ENCODE results near the gene SMG5. TPM values are rescaled to one million over a fixed set of nuclear protein-coding genes. Genes with fewer than 3 reads are reported as not detected.

The SMG5 gene
- total RNA-seq, 1 donor from 2014 or later = 114 TPM

- H3K4me3 Mint-ChIP-seq (ENCODE audit: low read depth) = no peak overlapping the region
- H3K9me3 Mint-ChIP-seq (ENCODE audit: low read depth) = no peaks in the 10 kb centered on the region
- no peak overlapping the region for H3K27ac Mint-ChIP-seq
- TF ChIP-seq CTCF (IDR thresholded peaks at IDR 0.05; ENCODE audit: unreplicated experiment) = no peak
- H3K27me3 Mint-ChIP-seq = no peaks in the 10 kb centered on the region
- no peak for DNase-seq (ENCODE audit: low spot score, unreplicated experiment)
- peaks cover 11% of the 10 kb centered on the region for H3K36me3 Mint-ChIP-seq (ENCODE audit: insufficient read depth)
- peaks cover 1% of the 10 kb centered on the region for H3K4me1 Mint-ChIP-seq (ENCODE audit: low read depth)
Measured at GRCh38 chr1:156230473-156230837, 52.2 kb downstream of the SMG5 start.

- no peak for TF ChIP-seq CTCF (IDR thresholded peaks at IDR 0.05; ENCODE audit: unreplicated experiment)
- Mint-ChIP-seq H3K4me3 (ENCODE audit: low read depth) (no peak overlapping the region), H3K27me3 (no peaks in the 10 kb centered on the region), H3K4me1 (ENCODE audit: low read depth) (peaks cover 3% of the 10 kb centered on the region), H3K27ac (no peak overlapping the region), H3K36me3 (ENCODE audit: insufficient read depth) (peaks cover 13% of the 10 kb centered on the region), H3K9me3 (ENCODE audit: low read depth) (no peaks in the 10 kb centered on the region)
- no peak for DNase-seq (ENCODE audit: low spot score, unreplicated experiment)
Measured at GRCh38 chr1:156229809-156230472, 52.7 kb downstream of the SMG5 start.

- no peak for TF ChIP-seq CTCF (IDR thresholded peaks at IDR 0.05; ENCODE audit: unreplicated experiment)
- Mint-ChIP-seq H3K27me3 (no peaks in the 10 kb centered on the region), H3K27ac (no peak overlapping the region), H3K4me3 (ENCODE audit: low read depth) (no peak overlapping the region), H3K36me3 (ENCODE audit: insufficient read depth) (peaks cover 13% of the 10 kb centered on the region), H3K9me3 (ENCODE audit: low read depth) (no peaks in the 10 kb centered on the region), H3K4me1 (ENCODE audit: low read depth) (peaks cover 3% of the 10 kb centered on the region)
- DNase-seq (ENCODE audit: low spot score, unreplicated experiment) = no peak
Measured at GRCh38 chr1:156228501-156228900, 54.1 kb downstream of the SMG5 start.

GRCh38 chr1:156226782-156227181 lies 55.8 kb downstream of the SMG5 start:
- Mint-ChIP-seq H3K36me3 (ENCODE audit: insufficient read depth) (peaks cover 22% of the 10 kb centered on the region), H3K27ac (no peak overlapping the region), H3K9me3 (ENCODE audit: low read depth) (no peaks in the 10 kb centered on the region), H3K4me1 (ENCODE audit: low read depth) (peaks cover 3% of the 10 kb centered on the region), H3K27me3 (no peaks in the 10 kb centered on the region), H3K4me3 (ENCODE audit: low read depth) (no peak overlapping the region)
- no peak for TF ChIP-seq CTCF (IDR thresholded peaks at IDR 0.05; ENCODE audit: unreplicated experiment)
- no peak for DNase-seq (ENCODE audit: low spot score, unreplicated experiment)

GRCh38 chr1:156226116-156226538 lies 56.5 kb downstream of the SMG5 start:
- H3K27me3 Mint-ChIP-seq = no peaks in the 10 kb centered on the region
- H3K4me3 Mint-ChIP-seq (ENCODE audit: low read depth) = no peak overlapping the region
- TF ChIP-seq CTCF (IDR thresholded peaks at IDR 0.05; ENCODE audit: unreplicated experiment) = no peak
- no peak overlapping the region for H3K27ac Mint-ChIP-seq
- H3K9me3 Mint-ChIP-seq (ENCODE audit: low read depth) = no peaks in the 10 kb centered on the region
- peaks cover 26% of the 10 kb centered on the region for H3K36me3 Mint-ChIP-seq (ENCODE audit: insufficient read depth)
- no peak for DNase-seq (ENCODE audit: low spot score, unreplicated experiment)
- peaks cover 3% of the 10 kb centered on the region for H3K4me1 Mint-ChIP-seq (ENCODE audit: low read depth)
